GM12873 (cell line): Measurements from ENCODE around the gene IFNA14.

ENCODE experiments used
- CTCF ChIP-seq: IDR thresholded peaks from 2 replicates; pipeline ENCODE4 v1.5.1; 2012; ENCODE audit warnings: low read depth, mild to moderate bottlenecking, moderate library complexity, low read length, control low read depth; ENCODE audit not compliant: insufficient read depth; ENCODE audit errors: missing control alignments

Gene IFNA14

GRCh38 chr9:21266733-21267484 is 27.1 kb upstream of the IFNA14 start:
- no peak for TF ChIP-seq CTCF

GRCh38 chr9:21265421-21266189 is 25.8 kb upstream of the IFNA14 start:
- no peak for TF ChIP-seq CTCF

GRCh38 chr9:21255538-21256212 is 15.9 kb upstream of the IFNA14 start:
- TF ChIP-seq CTCF: no peak

GRCh38 chr9:21252721-21253547 is 13.1 kb upstream of the IFNA14 start:
- TF ChIP-seq CTCF: peak; percentile 65

- TF ChIP-seq CTCF: no peak
Measured at GRCh38 chr9:21251638-21252037, 11.8 kb upstream of the IFNA14 start.

GRCh38 chr9:21251190-21251589 is 11.4 kb upstream of the IFNA14 start:
- peak; percentile 18 for TF ChIP-seq CTCF
